ENCODE measurements around the gene TMSB10.

TMSB10 gene

DNA sequence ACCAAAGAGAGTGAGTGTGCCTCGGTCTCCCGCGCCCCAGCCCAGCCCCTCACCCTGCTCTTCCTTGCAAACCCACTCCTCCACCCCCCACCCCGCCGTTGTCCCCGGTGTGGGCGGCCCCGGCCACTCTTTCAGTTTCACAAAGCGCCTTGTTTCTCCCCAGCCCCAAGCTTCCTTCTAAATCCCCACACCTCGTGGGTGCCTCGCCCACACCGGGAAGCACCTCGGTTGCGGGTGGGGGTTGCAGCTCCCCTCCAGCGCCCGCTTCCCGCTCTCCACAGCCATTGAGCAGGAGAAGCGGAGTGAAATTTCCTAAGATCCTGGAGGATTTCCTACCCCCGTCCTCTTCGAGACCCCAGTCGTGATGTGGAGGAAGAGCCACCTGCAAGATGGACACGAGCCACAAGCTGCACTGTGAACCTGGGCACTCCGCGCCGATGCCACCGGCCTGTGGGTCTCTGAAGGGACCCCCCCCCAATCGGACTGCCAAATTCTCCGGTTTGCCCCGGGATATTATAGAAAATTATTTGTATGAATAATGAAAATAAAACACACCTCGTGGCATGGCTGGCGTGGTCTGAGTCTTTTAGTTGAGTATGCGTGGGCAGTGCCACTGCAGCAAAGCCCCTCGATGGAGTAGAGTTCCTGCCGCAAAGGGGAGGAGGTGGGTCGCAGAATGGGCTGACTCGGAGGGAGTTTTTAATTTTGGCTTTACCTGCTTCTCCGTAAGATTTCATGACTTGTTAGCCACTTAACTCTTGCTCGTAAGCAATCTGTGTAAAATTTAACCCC, 848 bp downstream of the TMSB10 start:
- TF ChIP-seq, protein P1, sequence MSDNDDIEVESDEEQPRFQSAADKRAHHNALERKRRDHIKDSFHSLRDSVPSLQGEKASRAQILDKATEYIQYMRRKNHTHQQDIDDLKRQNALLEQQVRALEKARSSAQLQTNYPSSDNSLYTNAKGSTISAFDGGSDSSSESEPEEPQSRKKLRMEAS (IDR thresholded peaks at IDR 0.05): 0 out of 2 replicates have a peak, but pooled peaks have one; percentile 1
- TF ChIP-seq ZBTB7A (IDR thresholded peaks at IDR 0.05; ENCODE audit: low read depth) (peak; percentile 5; the same call in 1 of the 2 replicates), RAD21 (IDR thresholded peaks at IDR 0.05; ENCODE audit: low read depth) (no peak), TEAD4 (IDR thresholded peaks at IDR 0.05) (no peak), USF1 (IDR thresholded peaks at IDR 0.05) (no peak), YY1 (IDR thresholded peaks at IDR 0.05; ENCODE audit: low read depth) (no peak), EP300 (IDR thresholded peaks at IDR 0.05; ENCODE audit: borderline replicate concordance) (no peak), TAF1 (IDR thresholded peaks at IDR 0.05; ENCODE audit: low read depth) (no peak), CEBPB (IDR thresholded peaks at IDR 0.05) (no peak), CREB1 (IDR thresholded peaks at IDR 0.05; ENCODE audit: low read depth) (no peak), EGR1 (IDR thresholded peaks at IDR 0.05) (no peak)

- TF ChIP-seq USF1 (IDR thresholded peaks at IDR 0.05): no peak
- TF ChIP-seq, protein P1 (IDR thresholded peaks at IDR 0.05): 0 out of 2 replicates have a peak, but pooled peaks have one; percentile 8
- no peak for TF ChIP-seq EP300 (IDR thresholded peaks at IDR 0.05; ENCODE audit: borderline replicate concordance)
These were observed 1.7 kb downstream of the TMSB10 start for GRCh38 chr2:84906900-84907714.

DNA sequence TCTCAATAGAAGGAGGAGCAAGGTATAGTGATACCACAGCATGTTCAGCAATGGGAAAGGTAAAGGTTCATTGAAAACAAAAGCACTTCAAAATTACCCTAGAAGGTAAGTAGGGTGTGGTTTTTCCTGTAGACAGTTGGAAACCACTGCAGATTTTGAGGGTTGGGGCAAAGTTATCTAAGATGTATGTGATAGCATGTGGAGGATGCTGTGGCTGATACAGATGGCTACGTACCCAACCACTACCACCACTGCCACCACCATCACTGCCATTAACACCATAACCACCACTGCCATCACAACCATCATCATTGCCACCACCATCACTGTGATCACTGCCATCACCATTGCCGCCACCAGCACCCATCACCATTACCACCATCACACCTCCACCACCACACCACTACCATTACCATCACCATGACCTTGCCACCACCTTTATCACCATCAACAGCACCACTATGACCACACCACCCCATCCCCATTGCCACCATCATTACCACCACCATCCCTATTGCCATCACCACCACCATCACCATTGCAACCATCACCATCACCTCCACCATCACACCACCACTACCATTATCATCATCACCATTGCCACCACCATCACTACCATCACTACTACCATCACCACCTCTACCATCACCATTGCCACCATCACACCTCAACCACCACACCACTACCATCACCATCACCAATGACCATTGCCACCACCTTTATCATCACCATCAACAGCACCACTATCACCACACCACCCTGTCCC, 3.7 kb downstream of the TMSB10 start:
- TF ChIP-seq YY1 (IDR thresholded peaks at IDR 0.05; ENCODE audit: low read depth) (no peak), TEAD4 (IDR thresholded peaks at IDR 0.05) (no peak), TCF12 (IDR thresholded peaks at IDR 0.05; ENCODE audit: low read depth) (no peak), CREB1 (IDR thresholded peaks at IDR 0.05; ENCODE audit: low read depth) (no peak), FOXM1 (IDR thresholded peaks at IDR 0.05; ENCODE audit: borderline replicate concordance, low read depth) (no peak), CEBPB (IDR thresholded peaks at IDR 0.05) (no peak), TAF1 (IDR thresholded peaks at IDR 0.05; ENCODE audit: low read depth) (no peak), EP300 (IDR thresholded peaks at IDR 0.05; ENCODE audit: borderline replicate concordance) (no peak), ZBTB7A (IDR thresholded peaks at IDR 0.05; ENCODE audit: low read depth) (no peak), USF1 (IDR thresholded peaks at IDR 0.05) (no peak), REST (IDR thresholded peaks at IDR 0.05; ENCODE audit: low read depth) (no peak), EGR1 (IDR thresholded peaks at IDR 0.05) (no peak), NFIC (IDR thresholded peaks at IDR 0.05) (no peak), RAD21 (IDR thresholded peaks at IDR 0.05; ENCODE audit: low read depth) (no peak)
- TF ChIP-seq, protein P1 (IDR thresholded peaks at IDR 0.05): no peak

DNA sequence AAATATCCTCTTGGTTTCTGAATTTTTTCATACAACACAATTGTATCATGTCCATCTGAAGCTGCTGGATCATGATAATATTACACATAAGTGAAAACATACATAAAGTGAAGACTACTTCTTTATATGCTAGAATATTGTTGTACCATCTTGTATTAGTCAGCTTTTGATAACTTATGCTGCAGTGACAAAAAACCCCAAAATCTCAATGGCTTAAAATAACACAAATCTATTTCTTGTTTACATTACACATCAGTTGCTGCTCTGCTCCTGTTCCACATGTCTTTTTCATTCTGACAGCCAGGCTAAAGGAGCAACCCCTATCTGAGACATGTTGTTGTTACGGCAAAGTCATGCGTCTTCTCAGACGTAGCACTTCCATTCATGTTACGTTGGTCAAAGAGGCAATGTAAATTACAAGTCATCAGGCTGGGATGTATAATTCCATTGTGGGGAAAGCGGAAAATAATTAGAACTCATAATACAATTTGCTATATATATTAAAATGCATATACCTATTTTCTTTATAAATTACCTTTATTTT, 5.8 kb downstream of the TMSB10 start:
- TF ChIP-seq TAF1 (IDR thresholded peaks at IDR 0.05; ENCODE audit: low read depth) (no peak), TEAD4 (IDR thresholded peaks at IDR 0.05) (no peak), EP300 (IDR thresholded peaks at IDR 0.05; ENCODE audit: borderline replicate concordance) (no peak), EGR1 (IDR thresholded peaks at IDR 0.05) (no peak), ZBTB7A (IDR thresholded peaks at IDR 0.05; ENCODE audit: low read depth) (no peak), FOXM1 (IDR thresholded peaks at IDR 0.05; ENCODE audit: borderline replicate concordance, low read depth) (no peak), CREB1 (IDR thresholded peaks at IDR 0.05; ENCODE audit: low read depth) (no peak), RAD21 (IDR thresholded peaks at IDR 0.05; ENCODE audit: low read depth) (no peak), TCF12 (IDR thresholded peaks at IDR 0.05; ENCODE audit: low read depth) (no peak)
- TF ChIP-seq, protein P1 (IDR thresholded peaks at IDR 0.05): no peak

- no peak for TF ChIP-seq RAD21 (IDR thresholded peaks at IDR 0.05; ENCODE audit: low read depth)
These were observed 7.5 kb downstream of the TMSB10 start for GRCh38 chr2:84912984-84913383.

All from Ishikawa (cell line).